Loucy (cell line): ENCODE results near the gene GLB1L.

ENCODE experiments used
- CTCF ChIP-seq: fragments of 200-600 bp; sonication (generic); conservative IDR thresholded peaks from 2 replicates; pipeline ENCODE4 v1.5.1; 2014; ENCODE audit warnings: mild to moderate bottlenecking, antibody characterized with exemption, low read length
- EZH2phosphoT487 ChIP-seq: fragments of 200-600 bp; IDR thresholded peaks from 2 replicates; pipeline ENCODE4 v1.6.1; 2018; ENCODE audit warnings: antibody characterized with exemption, mild to moderate bottlenecking, moderate library complexity, borderline replicate concordance

DNA sequence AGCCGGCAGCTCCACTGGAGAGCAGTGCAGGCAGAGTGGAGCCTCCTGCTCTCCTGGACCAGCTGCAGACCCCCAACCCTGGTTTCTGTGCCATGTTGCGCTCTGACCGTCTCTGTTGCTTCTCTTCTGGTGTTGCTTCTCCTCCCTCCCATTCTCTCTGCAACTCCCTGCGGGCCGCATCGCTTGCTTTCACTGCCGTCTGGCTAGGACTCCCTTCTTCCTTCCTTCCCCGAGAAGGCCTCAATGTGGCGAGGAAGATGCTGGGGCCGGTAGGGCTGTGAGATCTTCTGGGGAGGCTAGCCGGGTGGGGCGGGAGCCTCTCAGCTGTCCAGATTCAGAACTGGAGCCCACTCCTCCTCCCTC is 40.1 kb upstream of the GLB1L start:
- TF ChIP-seq CTCF (no peak), EZH2phosphoT487 (no peak)
